Fibroblast of gingiva (primary cell): ENCODE results near the gene NME2.
"Not testable (repeated sequence)": the region's sequence is repeated elsewhere in the genome, so short reads cannot be mapped to it uniquely, and the experiment has no call there.

ENCODE experiments used
- DNase-seq: peaks from one replicate; pipeline ENCODE4 v3.0.0-alpha.2; 2011; ENCODE audit warnings: low read depth

NME2 gene

DNA sequence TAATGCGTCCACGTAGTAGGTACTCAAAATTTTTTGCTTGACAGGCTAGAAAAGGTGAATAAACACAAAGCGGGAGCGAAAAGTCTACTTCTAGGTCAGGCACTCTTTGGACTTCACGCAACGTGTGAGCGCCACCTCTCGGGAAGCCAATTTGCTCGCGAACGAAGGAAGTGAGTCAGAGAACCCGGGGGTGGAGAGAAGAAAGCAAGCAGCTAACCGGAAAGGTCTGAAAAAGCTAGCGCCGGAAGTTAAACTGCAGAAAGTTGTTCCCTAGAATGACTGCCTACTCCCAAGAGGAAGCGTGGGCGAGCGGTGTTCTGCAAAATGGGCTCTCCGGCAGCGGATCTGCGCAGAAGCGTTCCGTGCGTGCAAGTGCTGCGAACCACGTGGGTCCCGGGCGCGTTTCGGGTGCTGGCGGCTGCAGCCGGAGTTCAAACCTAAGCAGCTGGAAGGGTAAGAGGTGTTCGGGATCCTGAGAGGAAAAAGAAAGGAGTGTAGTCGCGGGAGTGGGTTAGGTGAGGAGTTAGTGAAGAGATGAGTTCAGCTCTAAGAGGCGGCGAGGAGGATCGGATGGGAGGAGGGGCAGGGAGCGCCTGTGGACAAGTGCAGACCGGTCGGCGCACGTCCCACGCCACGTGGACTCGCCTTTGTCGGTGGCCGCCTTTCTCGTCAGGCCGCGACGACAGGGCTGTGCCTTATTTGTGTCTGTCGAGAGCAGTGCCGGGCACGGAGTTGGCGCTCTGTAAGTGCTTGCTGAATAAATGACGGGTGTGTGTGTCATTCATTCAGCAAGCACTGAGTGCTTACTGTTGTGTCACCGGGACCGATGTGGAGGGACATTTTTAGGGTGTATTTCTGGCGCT lies 12.8 kb upstream of the NME2 start, which contains the start of gene NME1:
TSS of gene NME1 (plus strand) at position 350 of the 863 bp plus-strand sequence. CDS start 2,096 bp downstream, outside the sequence.
- DNase-seq = peak; percentile 99

DNA sequence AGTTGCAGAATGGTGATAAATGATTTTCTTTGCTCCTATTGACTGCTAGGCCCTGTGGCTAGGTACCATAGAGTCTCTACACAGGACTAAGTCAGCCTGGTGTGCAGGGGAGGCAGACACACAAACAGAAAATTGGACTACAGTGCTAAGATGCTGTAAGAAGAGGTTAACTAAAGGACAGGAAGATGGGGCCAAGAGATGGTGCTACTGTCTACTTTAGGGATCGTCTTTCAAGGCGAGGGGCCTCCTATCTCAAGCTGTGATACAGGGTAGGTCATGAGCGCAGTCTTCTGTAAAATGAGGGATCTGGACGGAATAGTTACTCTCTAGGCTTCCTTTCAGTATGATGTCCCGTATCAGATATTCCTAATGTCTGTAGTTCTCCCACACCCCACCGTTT lies 12.0 kb upstream of the NME2 start:
- no peak for DNase-seq

DNA sequence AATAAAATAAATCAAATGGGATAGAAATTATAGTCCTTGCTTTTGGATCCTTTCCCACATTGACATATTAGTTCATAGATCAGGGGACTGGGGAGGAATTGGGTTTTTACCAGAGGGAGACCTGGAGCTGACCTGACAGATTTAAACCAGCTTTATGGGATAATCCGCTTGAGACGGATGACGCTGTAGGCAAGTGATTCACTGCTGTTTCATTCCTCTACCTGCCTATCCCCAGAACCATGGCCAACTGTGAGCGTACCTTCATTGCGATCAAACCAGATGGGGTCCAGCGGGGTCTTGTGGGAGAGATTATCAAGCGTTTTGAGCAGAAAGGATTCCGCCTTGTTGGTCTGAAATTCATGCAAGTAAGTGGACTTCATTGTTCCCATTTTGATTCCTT lies 10.8 kb upstream of the NME2 start:
- no peak for DNase-seq

DNA sequence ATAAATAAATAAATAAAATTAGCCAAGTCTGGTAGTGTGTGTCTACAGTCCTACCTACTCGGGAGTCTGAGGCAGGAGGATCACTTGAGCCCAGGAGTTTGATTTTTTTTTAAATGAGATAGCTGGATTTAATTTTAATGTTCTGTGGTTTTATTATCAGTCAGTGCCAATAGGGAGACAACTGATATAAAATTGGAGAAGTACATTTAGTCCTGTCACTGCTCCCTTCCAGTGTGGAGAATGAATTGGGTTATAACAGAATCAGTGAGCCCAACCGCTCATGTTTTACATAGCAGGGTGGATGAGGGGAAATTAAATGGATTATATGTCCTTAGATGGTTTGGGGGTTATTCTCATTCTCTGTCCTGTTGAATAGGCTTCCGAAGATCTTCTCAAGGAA lies 6.6 kb upstream of the NME2 start:
- DNase-seq = no peak

DNA sequence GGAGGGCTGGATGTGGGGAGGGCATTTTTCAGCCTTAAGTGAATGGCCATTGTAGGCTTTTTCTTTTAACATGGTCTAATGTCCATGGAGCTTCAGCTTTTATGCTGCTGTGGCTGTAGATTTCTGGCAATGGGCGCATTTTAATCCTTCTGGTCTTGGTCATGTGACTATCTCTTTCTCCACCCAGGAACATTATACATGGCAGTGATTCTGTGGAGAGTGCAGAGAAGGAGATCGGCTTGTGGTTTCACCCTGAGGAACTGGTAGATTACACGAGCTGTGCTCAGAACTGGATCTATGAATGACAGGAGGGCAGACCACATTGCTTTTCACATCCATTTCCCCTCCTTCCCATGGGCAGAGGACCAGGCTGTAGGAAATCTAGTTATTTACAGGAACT lies 4.7 kb upstream of the NME2 start:
- no peak for DNase-seq

DNA sequence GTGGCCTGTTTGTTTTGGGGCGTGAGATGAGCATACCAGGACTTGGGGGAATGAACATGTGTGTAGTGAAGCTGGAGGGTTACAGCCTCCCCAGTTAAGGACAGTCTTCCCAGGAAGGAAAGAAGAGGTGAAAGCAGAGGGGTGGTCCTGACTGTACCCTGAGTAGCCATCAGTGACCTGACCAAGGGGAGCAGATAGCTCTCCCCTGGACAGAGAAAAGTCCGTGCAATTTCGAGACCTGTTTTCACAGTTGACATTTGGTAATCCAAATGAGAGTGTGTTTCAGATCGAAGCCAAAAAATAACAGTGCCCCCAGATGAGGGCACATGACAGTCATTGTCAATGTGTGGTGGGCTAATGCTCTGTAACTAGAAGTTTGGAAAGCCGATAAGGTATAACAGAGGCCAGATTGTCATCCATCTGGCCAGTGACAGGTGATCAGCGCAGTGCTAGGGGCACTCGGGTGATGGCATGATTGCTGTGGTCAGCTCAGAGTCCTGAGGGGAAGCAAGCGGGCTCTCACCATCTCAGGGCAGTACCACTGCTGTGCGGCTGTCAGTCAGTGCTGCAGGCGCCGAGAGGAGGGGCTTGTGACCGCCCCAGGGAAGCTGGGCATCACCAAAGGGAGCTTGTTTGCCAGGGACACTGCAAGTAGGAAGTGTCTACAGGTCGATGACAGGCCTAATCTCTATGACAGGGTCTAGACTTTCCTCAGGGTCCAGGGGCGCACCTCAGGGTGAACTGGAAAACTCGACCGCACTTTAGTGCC lies 1.1 kb upstream of the NME2 start:
- DNase-seq = no peak

DNA sequence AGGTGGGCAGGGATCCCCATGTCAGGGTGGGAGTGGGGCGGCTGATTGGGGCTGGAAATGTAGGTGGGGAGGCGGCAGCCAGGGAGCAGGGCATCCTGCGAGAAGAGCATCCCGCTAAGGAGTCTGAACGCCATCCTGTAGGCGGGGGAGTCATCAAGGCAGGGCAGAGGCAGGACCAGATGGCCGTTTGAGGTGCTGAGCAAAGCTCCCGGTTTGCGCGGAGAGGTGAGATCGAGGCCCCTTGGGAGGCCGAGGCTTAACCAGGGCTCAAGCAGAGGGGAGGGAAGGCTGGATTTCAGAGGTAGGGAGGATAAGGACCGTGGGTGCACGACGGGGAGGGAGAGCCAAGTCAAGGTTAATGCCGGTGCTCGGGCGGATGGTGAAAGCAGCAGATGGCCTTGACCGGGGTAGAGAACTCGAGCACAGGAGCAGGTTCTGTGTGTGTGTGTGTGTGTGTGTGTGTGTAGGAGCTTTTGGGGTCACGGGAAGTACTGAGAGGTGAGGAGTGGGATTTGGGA lies 472 bp upstream of the NME2 start:
- no peak for DNase-seq

DNA sequence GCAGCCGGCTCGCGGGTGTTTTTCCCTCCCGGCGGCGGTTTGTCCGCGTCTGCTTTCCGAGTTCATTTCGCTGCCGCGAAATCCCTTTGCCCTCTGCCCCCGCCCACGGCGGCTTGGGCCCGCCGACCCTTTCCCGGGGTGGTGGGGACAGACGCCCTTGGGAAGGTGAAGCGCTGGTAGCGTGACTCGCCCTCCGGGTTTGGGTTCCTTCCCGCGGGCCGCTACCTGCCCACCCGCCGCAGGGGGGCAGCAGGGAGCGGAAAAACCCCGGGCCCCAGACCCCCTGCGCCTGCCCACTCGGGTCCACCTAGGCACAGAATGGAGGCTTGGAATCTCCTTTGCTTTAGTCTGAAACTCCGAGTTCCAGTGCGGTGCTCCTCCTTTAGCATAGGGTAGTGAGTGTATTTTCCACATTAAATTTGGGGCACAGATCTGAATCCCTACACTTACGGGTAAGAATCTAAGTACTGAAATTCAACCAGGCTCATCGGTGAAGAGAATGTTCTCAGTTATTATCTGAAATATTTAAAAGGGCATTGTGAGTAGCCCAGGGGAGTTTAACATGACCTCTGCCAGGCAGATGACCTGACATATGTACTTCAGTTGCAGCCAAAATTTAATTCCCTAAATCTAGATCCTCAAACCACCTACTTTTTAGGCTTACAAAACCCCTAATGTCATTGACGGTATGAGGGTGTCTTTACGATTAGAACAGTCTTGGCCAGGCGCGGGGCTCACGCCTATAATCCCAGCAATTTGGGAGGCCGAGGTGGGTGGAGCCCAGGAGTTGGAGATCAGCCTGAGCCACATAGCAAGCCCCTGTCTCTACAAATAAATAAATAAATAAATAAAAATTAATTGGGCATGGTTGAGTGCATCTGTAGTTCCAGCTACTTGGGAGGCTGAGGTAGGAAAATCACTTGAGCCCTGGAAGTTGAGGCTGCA lies 1.0 kb downstream of the NME2 start:
- DNase-seq = no peak

DNA sequence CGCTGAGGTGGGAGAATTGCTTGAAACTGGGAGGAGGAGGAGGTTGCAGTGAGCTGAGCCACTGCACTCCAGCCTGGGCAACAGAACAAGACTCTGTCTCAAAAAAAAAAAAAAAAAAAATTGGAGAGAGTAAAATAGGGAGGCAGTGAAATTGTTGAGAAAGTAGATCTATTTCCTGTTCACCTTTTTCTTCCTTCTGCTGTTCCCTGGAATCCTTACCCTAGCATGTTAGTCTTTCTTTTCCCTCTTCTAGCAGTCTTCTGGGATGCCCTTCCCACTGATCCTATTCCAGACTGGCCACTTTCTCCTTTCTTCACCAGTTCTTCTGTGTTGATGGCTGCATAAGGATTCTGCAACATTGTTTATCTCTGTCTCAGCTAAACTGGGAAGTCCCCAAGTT lies 3.1 kb downstream of the NME2 start:
- DNase-seq = no peak

DNA sequence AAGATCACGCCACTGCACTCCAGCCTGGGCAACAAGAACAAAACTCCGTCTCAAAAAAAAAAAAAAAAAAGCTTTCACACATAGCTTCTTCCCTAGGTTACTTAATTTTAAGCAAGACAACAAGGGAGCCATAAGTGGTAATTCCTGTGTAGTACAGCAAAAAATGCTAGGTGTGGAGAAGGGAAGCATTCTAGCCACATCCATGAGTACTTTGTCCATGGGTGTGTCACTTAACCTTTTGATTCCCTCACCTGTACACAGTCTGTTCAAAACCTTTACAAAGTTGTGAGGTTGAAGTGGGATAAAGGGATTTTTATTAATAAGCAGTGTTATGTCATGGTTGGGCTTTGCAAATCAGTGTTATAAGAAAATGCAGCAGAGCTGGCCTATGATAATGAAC lies 4.5 kb downstream of the NME2 start:
- no peak for DNase-seq

DNA sequence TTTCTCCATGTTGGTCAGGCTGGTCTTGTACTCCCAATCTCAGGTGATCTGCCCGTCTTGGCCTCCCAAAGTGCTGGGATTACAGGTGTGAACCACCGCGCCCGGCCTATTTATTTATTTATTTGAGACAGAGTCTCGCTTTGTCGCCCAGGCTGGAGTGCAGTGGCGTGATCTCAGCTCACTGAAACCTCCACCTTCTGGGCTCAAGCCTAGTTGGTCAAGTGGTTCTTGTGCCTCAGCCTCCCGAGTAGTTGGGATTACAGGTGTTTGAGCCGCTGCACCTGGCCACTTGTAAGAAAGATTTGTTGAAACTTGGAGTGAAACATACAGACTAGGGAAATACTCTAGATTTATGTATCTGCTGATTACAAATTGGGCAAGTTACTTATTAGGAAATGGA lies 5.8 kb downstream of the NME2 start:
- DNase-seq = not testable (repeated sequence)

DNA sequence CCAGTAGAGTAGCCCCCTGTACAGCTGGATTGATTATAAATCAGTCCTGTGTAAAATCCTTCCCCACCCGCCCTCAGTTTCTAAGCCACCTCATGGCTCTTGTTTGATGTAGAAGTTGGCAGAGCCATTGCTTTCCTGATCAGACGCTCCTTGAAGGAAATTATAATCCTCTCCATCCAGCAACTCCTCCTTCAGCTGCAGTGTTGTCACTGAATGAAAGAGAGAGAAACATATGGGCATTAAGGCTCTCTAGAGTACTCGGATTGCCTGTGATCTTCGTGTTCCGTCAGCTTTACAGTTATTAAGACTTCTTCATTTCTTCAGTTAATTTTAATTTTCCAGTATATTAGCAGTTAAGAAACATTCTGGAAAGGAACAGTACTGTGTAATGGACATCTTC lies 14.3 kb downstream of the NME2 start:
- no peak for DNase-seq

DNA sequence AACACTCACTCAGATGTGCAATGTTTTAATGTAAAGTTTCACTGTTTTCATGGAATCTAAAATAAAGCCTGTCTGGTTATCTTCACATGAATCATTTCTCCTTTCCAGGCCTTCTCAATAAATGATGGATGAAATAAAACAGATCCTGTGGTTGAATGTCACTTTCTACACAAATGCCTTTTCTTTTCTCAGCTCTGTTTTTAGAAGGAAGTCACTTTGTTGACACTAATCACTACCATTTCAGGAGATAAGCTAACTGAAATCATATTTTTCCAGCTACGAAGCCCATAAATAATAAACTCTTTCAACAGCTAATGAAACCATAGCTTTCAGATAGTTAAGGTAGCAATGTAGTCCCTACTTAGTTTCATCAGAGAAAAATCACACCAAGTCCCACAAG lies 17.9 kb downstream of the NME2 start:
- DNase-seq = no peak

DNA sequence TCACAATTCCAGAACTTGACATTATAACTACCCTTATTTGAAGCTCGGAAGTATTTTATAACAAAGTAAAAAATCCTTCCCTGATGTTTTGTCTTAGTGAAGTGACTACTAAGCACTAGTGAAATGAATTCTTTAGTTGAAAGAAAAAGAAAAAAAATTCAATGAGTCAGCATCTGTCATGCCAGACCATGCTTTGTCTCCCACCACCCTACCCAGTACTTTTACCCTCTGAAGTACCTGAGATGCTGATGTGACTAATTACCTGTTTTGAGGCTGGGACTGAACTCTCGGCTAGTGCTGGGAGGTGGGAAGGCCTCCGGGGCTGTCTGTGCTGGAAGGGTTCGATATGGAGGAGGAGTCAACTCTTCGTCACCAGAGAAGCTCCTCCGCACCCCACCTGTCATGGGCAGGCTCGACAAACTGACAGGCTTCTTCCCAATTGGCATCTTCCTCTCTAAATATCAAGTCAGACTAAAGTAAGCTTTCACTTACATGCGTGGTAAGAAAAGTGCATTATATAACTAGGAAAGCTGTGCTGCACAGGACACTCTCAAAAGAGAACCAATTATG lies 19.6 kb downstream of the NME2 start:
- DNase-seq = no peak

DNA sequence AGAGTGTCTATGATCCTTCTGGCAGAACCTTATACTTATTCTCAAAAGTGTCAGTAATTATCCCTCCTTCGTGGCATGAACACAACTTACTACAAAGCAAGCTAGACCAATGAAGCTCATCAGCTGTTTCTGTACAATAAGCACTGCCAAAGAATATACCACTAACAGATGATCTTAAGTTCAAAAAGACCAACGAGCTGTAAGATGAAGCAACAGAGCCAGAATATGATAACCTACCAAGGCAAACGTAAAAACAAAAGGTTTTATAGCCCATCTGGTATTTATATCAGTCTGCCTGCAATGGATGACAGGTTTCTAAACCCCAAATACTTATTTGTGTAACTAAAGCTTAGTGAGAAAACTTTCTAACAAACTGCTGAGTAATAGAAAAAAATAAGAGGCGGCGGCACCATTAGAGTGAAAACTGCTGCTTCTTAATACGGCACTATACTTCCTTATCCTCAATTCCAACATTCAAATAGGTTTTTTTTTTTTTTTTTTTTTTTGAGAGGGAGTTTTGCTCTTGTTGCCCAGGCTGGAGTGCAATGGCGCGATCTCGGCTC lies 22.1 kb downstream of the NME2 start:
- DNase-seq = no peak

DNA sequence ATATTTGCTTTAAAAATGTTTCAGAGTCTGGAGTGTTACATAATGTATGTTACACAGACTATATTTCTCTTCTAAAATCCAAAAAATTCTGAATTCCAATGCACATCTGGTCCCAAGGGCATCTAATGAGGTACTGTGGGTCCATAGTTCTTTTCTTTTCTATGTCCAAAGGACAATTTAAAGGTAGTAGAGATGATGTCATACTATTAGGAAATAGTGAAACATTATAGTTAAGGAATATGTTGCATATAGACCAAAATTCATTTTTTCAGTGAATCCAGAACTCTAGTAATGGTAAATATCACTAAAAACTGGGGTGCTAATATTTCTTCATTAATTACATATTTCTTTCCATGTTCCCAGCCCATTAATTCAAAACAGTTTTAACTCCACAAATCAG lies 23.0 kb downstream of the NME2 start:
- no peak for DNase-seq

DNA sequence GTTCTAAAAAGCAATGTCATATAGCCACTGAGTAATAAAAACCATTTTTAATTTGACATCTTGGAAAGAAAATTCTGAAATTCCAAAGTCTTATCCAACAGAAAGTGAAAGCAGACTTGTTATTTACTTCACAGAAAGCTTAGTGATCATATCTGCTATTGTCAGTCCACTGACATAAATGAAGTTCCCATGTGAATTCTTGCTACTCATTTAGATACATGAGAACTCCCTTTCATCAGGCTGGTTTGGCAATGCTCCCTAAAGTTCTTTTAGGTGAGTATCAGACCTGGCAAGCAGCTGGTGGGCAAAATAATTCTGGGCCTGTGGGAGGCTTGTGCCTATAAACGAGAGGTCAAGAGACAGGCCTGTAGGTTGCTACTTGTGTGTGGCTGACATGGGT lies 23.4 kb downstream of the NME2 start:
- DNase-seq = peak; percentile 9

DNA sequence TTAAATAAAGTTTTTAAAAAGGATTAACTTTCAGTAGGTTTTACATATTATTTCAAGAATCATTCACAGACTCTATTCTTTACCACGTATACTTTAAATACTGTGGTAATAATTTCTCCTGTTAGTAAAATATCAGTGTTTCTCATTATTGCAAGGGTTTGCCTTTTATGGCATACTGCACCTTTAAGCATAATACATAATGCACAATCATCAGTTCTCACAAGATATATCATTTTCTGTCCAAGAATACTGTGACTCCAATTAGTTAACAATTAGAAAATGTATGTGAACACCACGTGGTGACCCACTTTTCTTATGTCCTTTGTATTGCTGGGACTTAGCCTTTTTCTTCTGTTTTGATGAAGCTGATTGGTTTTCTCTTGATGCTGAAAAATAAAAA lies 25.7 kb downstream of the NME2 start:
- DNase-seq = no peak

DNA sequence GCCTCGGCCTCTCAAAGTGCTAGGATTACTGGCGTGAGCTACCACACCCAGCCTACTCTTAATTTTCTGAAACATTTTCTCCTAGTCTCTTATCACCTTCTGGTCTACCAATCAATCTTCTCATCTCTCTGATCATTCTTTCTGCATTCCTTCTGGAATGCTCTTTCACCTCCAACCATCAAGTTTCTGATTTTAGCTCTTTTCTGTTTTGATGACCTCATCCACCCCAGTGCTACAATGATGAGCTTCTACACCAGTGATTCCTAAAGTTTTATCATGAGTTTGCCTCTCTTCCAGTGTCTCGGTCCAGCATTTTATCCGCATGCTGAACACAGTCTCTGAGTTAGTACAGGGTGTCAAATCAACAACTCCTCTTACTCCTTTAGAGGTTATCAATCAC lies 31.5 kb downstream of the NME2 start:
- DNase-seq = no peak

DNA sequence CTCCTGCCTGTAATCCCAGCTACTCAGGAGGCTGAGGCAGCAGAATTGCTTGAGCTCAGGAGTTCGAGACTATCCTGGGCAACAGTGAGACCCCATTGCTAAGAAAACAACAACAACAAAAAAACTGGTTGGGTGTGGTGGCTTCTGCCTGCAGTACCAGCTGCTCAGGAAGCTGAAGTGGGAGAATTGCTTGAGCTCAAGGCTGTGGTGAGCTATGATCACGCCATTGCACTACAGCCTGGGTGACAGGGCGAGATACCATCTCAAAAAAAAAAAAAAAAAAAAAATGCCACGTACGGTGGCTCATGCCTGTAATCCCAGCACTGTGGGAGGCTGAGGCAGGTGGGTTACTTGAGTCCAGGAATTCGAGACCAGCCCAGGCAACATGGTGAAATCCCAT lies 34.1 kb downstream of the NME2 start:
- DNase-seq = no peak

DNA sequence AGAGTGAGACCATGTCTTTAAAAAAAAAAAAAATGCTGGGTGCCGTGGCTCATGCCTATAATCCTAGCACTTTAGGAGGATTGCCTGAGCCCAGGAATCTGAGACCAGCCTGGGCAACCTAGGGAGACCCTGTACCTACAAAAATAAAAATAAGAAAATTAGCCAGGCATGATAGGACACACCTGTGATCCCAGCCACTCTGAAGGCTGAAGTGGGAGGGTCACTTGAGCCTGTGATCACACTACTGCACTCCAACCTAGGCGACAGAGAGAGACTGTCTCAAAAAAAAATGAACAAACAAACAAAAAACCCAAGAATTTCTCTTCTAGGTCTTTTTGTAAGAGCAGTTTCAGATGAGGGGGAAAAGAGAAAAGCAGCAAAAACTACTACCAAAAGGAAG lies 34.6 kb downstream of the NME2 start:
- DNase-seq = no peak
